ENCODE measurements around the gene FZR1. TPM values are rescaled to one million over a fixed set of nuclear protein-coding genes. Genes with fewer than 3 reads are reported as not detected.

FZR1 gene
- total RNA-seq: 30.5 and 32.2 TPM in 2 replicates

DNA sequence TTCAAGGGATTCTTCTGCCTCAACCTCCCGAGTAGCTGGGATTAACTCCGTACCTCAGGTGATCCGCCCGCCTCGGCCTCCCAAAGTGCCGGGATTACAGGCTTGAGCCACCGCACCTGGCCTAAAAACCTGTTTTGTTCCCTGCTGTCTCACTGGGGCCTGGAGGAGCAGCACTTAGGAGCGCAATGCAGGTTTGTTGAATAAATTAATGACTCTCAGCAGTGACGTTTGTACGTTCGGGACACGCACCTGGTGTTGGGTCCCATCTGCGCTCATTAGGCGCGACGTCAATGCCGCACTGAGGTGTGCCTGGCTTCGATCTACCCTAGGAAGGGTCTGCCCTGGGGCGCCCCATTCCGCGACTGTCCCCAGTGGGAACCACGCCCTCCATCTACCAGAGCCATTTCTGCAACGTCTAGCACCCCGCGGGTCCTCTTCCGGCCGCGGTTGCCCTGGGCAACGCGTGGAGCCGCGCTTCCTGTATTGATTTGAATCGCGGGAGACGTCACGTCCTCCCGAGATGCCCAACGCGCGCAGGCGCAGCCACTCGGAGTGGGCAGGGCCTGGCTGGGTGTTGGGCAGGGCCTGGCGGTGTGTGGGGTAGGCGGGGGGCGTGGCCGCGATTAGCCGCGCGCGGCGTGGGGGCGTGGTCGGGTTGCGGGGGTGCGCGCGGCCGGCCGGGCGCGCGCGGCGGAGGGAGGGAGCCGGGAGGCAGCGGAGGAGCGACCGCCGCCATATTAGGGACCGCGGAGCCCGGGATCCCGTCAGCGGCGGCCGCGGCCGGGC, at the start of gene FZR1:
TSS of gene FZR1 (plus strand) at position 714 of the 786 bp plus-strand sequence. CDS start 16,679 bp downstream, outside the sequence.

GRCh38 chr19:3480383-3481091, 25.6 kb upstream of the FZR1 start, which contains the start of gene SMIM24:
Gene SMIM24 (minus strand): TSS chr19:3480525. CDS start chr19:3480463, 62 bp downstream.

GRCh38 chr19:3483226-3483628, 22.9 kb upstream of the FZR1 start, which contains the start of gene SMIM44:
Gene SMIM44 (minus strand): TSS chr19:3483441. CDS start chr19:3483403, 38 bp downstream.

DNA sequence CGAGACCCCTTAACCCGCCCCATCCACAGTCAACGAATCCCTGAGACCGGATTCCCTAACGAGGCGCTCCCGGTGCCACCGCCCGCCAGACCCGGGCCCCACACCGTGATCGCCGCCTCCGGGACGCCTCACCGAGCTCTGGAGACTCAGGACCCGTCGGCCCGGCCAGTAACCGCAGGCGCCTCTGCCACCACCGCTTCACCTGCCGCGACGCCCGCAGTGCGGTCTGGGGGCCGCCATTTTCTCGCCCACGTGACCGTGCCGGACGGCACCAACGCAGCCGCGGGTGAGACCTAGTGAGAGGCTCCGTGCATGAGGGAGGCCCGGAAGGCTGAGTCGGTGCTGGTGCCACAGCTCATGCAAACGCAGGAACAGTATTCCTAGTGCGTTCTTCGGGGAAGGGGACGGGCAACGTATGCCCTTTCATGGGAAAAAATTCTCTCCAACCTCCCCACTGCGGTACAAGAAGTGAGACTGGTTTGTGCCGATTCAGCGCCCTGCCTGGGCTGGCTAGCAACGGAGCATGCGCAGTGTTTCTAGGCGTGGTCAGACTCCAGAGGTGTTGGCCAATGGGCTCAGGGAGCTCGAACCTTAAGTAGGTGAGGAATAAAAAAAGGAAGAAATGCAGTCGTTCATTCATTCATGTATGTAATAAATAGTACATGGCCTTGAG, 5.5 kb upstream of the FZR1 start, which contains the start of gene DOHH:
TSS of gene DOHH (minus strand) at position 246 of the 673 bp plus-strand sequence. CDS start 3,860 bp downstream, outside the sequence.

GRCh38 chr19:3538965-3539755, 33.0 kb downstream of the FZR1 start, which contains the start of gene TEKTIP1:
Gene TEKTIP1 (plus strand): TSS chr19:3539174. CDS start chr19:3539178, 4 bp downstream.

GRCh38 chr19:3557461-3558248, 51.5 kb downstream of the FZR1 start, which contains the start of gene MFSD12:
Gene MFSD12 (minus strand): TSS chr19:3557586. CDS start chr19:3557403, 183 bp downstream.

DNA sequence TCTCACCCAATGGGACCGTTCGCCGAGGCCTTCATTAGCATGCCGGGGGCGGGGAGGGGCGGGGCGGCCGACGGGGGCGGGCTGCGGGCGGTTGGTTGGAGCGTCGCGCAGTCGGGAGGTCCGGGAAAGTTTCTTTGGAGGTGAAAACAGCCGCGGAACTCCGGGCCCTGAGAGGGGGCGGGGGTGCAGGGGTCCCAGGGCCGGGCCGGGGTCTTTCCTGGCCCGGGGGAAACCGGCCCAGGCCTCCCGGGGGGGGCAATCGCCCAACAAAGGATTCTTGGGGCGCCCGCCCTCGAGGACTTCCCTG, 66.7 kb downstream of the FZR1 start, which contains the start of gene HMG20B:
TSS of gene HMG20B (plus strand) at position 90 of the 307 bp plus-strand sequence. CDS start 366 bp downstream, outside the sequence.

GRCh38 chr19:3585301-3586126, 79.4 kb downstream of the FZR1 start, which contains the start of gene GIPC3:
Gene GIPC3 (plus strand): TSS chr19:3585478. CDS start chr19:3585598, 120 bp downstream.

Other genes with a start within 250 kb of the FZR1 start
- 20.1 TPM in 2 replicates for gene NFIC, start 139.7 kb upstream of the FZR1 start, total RNA-seq
- gene SMIM24, start 25.8 kb upstream of the FZR1 start, total RNA-seq: 0.32 TPM in 1 of 2 replicates, not detected in the other
- not detected in 2 replicates for gene SMIM44, start 22.9 kb upstream of the FZR1 start, total RNA-seq
- 13.8 and 14.0 TPM in 2 replicates for gene DOHH, start 5.6 kb upstream of the FZR1 start, total RNA-seq
- not detected in 2 replicates for gene TEKTIP1, start 32.9 kb downstream of the FZR1 start, total RNA-seq
- 74.6 and 79.3 TPM in 2 replicates for gene MFSD12, start 51.3 kb downstream of the FZR1 start, total RNA-seq
- gene HMG20B, start 66.6 kb downstream of the FZR1 start, total RNA-seq: 98.4 and 108 TPM in 2 replicates
- gene GIPC3, start 79.2 kb downstream of the FZR1 start, total RNA-seq: 0.30 and 0.32 TPM in 2 replicates
- gene TBXA2R, start 100.6 kb downstream of the FZR1 start, total RNA-seq: 0.30 and 0.65 TPM in 2 replicates
- gene CACTIN, start 120.5 kb downstream of the FZR1 start, total RNA-seq: 29.2 and 40.1 TPM in 2 replicates
- 17.2 and 19.8 TPM in 2 replicates for gene PIP5K1C, start 194.2 kb downstream of the FZR1 start, total RNA-seq
- gene TJP3, start 202.1 kb downstream of the FZR1 start, total RNA-seq: not detected in 2 replicates